Stimulated activated CD8-positive, alpha-beta memory T cell treated with anti-CD3 and anti-CD28 coated beads, Interleukin-12 subunit alpha, Interleukin-12 subunit beta, amount 100 ng/mL, for 24 hours (primary cell): ENCODE measurements around the gene CPA2.
"Not testable (repeated sequence)": the region's sequence is repeated elsewhere in the genome, so short reads cannot be mapped to it uniquely, and the experiment has no call there.

Source experiments
- DNase-seq: peaks from one replicate; pipeline ENCODE4 v3.0.0-alpha.2; 2020; ENCODE audit errors: extremely low read depth

The CPA2 gene

GRCh38 chr7:130309986-130310385, 43.3 kb downstream of the CPA2 start:
- DNase-seq, result no peak

DNA sequence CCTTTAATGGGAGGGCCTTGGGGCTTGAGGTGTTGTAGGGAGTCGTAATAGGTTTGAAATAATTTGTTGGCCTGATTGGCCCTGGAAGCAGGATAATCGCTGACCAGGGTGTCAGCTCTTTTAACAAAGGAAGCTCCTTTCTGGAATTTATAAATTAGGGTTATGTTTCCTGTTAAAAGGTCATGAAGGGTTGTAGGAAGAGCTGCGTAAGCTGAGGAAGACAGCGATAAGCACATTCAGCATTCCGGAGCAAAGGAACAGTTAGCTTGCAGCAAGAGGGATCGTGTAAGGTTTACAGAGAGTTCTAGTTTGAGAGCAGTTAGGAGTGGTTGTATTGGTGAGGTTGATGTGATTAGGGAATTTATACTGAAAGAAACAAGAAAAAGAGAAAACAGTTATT, 47.6 kb downstream of the CPA2 start:
- no peak for DNase-seq

DNA sequence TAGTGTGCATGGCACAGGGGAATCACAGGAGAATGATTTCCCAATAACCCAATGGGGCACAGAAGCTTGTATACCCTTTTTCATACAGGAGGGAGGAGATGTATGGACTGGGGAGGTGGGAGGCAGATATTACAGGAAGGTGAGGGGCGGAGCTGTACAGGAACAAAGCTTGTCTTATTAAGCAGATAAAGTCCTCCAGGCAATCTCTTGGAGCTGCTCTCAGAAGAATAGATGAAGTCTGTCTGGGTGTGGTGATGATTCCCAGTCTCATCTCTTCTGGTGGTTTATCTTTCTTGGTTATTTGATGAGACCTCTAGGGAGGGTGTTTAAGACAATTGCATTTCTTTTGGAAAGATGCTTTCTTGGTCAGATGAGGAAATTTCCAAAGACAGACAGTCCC, 52.9 kb downstream of the CPA2 start:
- DNase-seq, result no peak

GRCh38 chr7:130321542-130322229, 55.0 kb downstream of the CPA2 start:
- DNase-seq, result not testable (repeated sequence)

- DNase-seq, result no peak
Observed at GRCh38 chr7:130322615-130323014, 56.0 kb downstream of the CPA2 start.

- DNase-seq, result no peak
Observed at GRCh38 chr7:130324306-130324943, 57.8 kb downstream of the CPA2 start.

DNA sequence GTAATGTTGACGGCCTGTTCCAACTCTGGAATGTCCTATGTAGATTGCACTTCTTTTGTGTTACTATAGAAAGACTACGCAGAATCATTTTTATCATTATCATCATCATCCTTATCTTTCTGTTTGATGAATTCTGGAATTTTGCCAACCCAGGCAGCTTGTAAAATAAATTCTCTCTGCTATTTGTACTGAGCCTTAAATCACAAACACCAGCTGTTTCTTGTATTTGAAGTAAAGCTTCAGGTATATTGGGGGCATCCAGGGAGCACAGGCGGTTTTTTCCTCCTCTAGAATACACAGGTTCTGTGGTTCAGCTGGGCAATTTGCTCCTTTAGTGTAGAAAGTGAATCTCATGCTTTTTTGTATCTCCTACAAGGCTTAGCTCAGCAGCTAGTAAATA, 63.0 kb downstream of the CPA2 start:
- DNase-seq, result no peak

DNA sequence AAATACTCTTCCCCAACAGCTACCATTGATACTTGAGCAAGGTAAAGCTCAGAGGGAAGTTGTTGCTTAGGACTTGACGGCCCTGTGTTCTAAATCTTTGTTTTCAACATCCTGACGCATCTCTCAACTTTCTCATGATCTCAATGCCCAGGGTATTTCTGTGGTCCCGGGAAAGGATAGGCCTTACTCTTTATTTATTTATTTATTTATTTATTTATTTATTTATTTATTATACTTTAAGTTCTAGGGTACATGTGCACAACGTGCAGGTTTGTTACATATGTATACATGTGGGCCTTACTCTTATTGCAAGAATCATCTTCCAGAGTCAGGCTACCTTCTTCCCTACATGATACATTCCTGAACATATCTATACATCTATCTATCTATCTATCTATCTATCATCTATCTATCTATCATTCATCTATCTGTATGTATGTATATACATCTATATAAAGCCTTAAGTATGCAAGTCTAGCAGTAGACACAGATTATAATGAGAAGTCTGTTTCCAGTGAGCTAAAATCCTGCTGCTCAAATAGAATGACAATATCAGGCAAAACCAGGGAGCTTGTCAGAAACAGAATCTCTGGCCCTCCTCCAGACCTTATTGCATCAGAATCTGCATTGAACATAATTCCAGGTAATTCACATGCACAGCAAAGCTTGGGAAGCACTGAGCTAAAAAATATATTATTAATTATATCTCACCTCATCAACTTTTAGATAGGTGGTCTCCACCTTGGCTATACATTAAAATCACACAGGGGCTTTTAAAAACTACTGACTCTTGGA, 65.8 kb downstream of the CPA2 start:
- DNase-seq, result no peak

DNA sequence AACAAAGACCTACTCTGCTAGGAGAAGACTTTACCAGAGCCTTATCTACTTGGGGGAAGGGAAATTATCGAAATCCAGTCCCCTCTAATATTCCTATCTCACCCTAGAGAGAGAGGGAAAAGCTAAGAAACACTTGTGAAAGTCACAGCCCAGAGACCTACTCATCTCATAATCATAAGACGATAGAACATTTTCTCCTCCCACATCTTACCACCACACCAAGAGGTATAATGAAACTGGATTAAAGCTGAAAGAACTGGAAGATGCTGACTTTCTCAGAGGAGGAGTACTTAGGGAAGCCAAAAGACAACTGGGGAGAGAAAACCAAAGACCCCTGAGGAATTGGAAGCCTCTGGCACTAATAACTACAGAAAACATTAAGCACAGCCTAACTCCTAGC, 67.2 kb downstream of the CPA2 start:
- no peak for DNase-seq

- no peak for DNase-seq
Observed at GRCh38 chr7:130334274-130334673, 67.6 kb downstream of the CPA2 start.

DNA sequence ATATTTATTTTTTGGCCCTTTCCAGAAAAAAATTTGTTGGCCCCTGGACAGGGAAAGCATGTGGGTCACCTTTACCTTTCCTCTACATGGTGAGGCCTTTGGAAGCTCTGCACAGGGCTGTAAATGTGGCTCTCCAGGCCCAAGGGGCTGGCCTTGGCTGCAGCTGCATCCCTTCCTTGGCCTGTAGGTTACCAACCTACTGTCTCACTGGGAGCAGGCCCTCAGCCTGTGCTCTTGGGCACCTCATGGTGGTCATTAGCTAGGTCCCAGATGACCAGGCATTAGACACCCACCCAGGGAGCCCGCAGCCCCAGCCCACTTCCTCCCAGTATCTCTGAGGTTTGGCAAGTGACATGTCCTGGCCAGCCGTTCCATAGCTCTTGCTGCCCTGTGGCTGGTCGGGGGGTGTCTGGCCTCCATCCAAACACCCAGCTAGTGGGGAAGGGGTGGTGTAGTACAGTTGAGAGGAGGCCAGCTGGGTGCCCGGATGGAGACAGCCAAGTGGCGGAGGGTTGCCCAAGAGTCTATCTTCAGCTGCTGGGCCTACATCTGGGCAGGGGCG, 70.8 kb downstream of the CPA2 start:
- no peak for DNase-seq

DNA sequence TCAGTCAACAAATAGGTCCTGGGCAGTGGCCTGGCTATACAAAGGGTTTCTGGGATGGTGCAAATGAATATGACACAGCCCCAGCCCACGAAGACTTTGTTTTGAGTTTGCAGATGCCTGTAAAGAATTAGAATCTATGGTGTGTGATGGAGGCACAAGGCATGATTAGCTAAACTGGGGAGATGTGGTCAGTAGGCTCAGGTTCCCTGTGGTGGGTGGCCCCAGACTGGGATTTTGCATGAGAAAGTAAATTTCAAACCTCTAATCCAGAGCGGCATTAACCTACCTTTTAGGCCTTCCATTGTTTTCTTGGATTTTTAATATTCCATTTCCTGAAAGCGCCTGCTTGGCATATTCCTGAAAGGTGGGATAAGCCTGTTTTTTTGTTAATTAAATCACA, 71.6 kb downstream of the CPA2 start:
- no peak for DNase-seq
